ENCODE data around the gene TSSK6. TPM values are rescaled to one million over a fixed set of nuclear protein-coding genes. Genes with fewer than 3 reads are reported as not detected.

TSSK6 gene
- total and polyA plus RNA-seq, 4 experiments from 2014 or later = 1.1 to 10.4 (median 5.8) TPM

DNA sequence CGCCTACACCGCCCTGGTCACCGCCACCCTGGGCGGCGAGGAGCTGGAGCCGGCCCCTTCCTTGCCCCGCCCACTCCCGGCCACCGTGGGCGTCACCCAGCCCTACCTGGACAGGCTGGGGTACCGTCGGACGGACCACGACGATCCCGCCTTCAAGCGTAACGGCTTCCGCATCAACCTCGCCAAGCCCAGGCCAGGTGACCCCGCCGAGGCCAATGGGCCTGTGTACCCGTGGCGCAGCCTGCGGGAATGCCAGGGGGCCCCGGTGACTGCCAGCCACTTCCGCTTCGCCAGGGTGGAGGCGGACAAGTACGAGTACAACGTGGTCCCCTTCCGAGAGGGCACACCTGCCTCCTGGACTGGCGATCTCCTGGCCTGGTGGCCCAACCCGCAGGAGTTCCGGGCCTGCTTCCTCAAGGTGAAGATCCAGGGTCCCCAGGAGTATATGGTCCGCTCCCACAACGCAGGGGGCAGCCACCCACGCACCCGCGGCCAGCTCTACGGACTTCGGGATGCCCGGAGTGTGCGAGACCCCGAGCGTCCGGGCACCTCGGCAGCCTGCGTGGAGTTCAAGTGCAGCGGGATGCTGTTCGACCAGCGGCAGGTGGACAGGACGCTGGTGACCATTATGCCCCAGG lies 29.7 kb upstream of the TSSK6 start:
- CTCF ChIA-PET (ENCODE audit: partially characterized antibody) = interaction anchor here (4.0 kb wide), 1 partner anchor 10 kb away, joined by 15 read pairs; no protein-coding TSS in a partner anchor
- no peak overlapping the region for H3K27ac Mint-ChIP-seq
- peaks cover 7 to 13% (median 10%) of the 10 kb centered on the region in 4 donors for H3K4me1 Mint-ChIP-seq
- peaks cover 17% of the 10 kb centered on the region for H3K4me1 ChIP-seq (ENCODE audit: insufficient read depth, low read length)
- POLR2A ChIA-PET (ENCODE audit: partially characterized antibody) = no interaction called here
- H3K27me3 Mint-ChIP-seq = peaks cover 0 to 3% of the 10 kb centered on the region in 2 donors
- H3K27ac ChIP-seq (ENCODE audit: low read depth, low read length) = no peak overlapping the region
- intact Hi-C loops (cut with micrococcal nuclease) = no loop called here
- no peak for DNase-seq
- no peak overlapping the region for H3K4me3 ChIP-seq (ENCODE audit: low read length in 2 of 2)
- H3K36me3 Mint-ChIP-seq = no peaks in the 10 kb centered on the region
- H3K36me3 ChIP-seq (ENCODE audit: insufficient read depth, low read length) = no peaks in the 10 kb centered on the region
- no peaks in the 10 kb centered on the region for H3K9me3 ChIP-seq (ENCODE audit: control insufficient read depth in 1 of 2, low read length in 2 of 2)
- no peak overlapping the region for H3K4me3 Mint-ChIP-seq
- no peaks in the 10 kb centered on the region for H3K9me3 Mint-ChIP-seq
- no peaks in the 10 kb centered on the region for H3K27me3 ChIP-seq (ENCODE audit: insufficient read depth, low read length)

DNA sequence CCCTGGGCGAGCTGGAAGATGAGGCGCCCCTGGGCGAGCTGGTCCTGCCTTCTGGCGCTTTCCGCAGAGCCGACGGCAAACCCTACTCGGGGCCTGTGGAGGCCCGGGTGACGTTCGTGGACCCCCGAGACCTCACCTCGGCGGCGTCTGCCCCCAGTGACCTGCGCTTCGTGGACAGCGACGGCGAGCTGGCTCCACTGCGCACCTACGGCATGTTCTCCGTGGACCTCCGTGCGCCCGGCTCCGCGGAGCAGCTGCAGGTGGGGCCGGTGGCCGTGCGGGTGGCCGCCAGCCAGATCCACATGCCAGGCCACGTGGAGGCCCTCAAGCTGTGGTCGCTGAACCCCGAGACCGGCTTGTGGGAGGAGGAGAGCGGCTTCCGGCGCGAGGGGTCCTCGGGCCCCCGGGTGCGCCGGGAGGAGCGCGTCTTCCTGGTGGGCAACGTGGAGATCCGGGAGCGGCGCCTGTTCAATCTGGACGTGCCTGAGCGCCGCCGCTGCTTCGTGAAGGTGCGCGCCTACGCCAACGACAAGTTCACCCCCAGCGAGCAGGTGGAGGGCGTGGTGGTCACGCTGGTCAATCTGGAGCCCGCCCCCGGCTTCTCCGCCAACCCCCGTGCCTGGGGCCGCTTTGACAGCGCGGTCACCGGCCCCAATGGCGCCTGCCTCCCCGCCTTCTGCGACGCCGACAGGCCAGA lies 29.1 kb upstream of the TSSK6 start:
- peaks cover 17% of the 10 kb centered on the region for H3K4me1 ChIP-seq (ENCODE audit: insufficient read depth, low read length)
- H3K4me3 Mint-ChIP-seq = no peak overlapping the region

DNA sequence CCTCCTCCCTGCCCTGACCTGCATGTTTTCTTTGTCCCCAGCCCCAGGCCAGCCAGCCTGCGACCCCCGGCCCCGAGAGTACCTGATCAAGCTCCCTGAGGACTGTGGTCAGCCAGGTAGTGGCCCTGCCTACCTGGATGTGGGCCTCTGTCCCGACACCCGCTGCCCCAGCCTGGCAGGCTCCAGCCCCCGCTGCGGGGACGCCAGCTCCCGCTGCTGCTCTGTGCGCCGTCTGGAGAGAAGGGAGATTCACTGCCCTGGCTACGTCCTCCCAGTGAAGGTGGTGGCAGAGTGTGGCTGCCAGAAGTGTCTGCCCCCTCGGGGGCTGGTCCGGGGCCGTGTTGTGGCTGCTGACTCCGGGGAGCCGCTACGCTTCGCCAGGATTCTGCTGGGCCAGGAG lies 28.3 kb upstream of the TSSK6 start:
- no peaks in the 10 kb centered on the region for H3K27me3 Mint-ChIP-seq
- H3K4me3 Mint-ChIP-seq = no peak overlapping the region
- Histone ChIP-seq H3K9me3 (ENCODE audit: control insufficient read depth in 1 of 2, low read length in 2 of 2) (no peaks in the 10 kb centered on the region), H3K27me3 (ENCODE audit: insufficient read depth, low read length) (no peaks in the 10 kb centered on the region), H3K27ac (ENCODE audit: low read depth, low read length) (no peak overlapping the region), H3K4me1 (ENCODE audit: insufficient read depth, low read length) (peaks cover 21% of the 10 kb centered on the region), H3K4me3 (ENCODE audit: low read length in 2 of 2) (no peak overlapping the region), H3K36me3 (ENCODE audit: insufficient read depth, low read length) (no peaks in the 10 kb centered on the region)
- CTCF ChIA-PET (ENCODE audit: partially characterized antibody) = interaction anchor here (0.8 kb wide), 1 partner anchor 11 kb away, joined by 3 read pairs; no protein-coding TSS in a partner anchor
- DNase-seq = peak in 1 of 5 donors; percentile 16
- peaks cover 11 to 24% (median 16%) of the 10 kb centered on the region in 4 donors for H3K4me1 Mint-ChIP-seq
- no peaks in the 10 kb centered on the region for H3K9me3 Mint-ChIP-seq
- POLR2A ChIA-PET (ENCODE audit: partially characterized antibody) = no interaction called here
- intact Hi-C loops (cut with micrococcal nuclease) = no loop called here
- H3K27ac Mint-ChIP-seq = no peak overlapping the region
- no peaks in the 10 kb centered on the region for H3K36me3 Mint-ChIP-seq

More for the DNA sequence above, 29.1 kb upstream of the TSSK6 start:
- Mint-ChIP-seq H3K4me1 (peaks cover 7 to 16% (median 10%) of the 10 kb centered on the region in 4 donors), H3K27ac (no peak overlapping the region), H3K27me3 (peaks cover 0 to 3% of the 10 kb centered on the region in 2 donors), H3K9me3 (no peaks in the 10 kb centered on the region), H3K36me3 (no peaks in the 10 kb centered on the region)
- intact Hi-C loops (cut with micrococcal nuclease) = no loop called here
- Histone ChIP-seq H3K27ac (ENCODE audit: low read depth, low read length) (no peak overlapping the region), H3K27me3 (ENCODE audit: insufficient read depth, low read length) (no peaks in the 10 kb centered on the region), H3K9me3 (ENCODE audit: control insufficient read depth in 1 of 2, low read length in 2 of 2) (no peaks in the 10 kb centered on the region), H3K4me3 (ENCODE audit: low read length in 2 of 2) (no peak overlapping the region), H3K36me3 (ENCODE audit: insufficient read depth, low read length) (no peaks in the 10 kb centered on the region)
- peak in 1 of 5 donors; percentile 3 for DNase-seq
- CTCF ChIA-PET (ENCODE audit: partially characterized antibody) = interaction anchor here (4.0 kb wide), 1 partner anchor 11 kb away, joined by 15 read pairs; no protein-coding TSS in a partner anchor
- POLR2A ChIA-PET (ENCODE audit: partially characterized antibody) = no interaction called here

DNA sequence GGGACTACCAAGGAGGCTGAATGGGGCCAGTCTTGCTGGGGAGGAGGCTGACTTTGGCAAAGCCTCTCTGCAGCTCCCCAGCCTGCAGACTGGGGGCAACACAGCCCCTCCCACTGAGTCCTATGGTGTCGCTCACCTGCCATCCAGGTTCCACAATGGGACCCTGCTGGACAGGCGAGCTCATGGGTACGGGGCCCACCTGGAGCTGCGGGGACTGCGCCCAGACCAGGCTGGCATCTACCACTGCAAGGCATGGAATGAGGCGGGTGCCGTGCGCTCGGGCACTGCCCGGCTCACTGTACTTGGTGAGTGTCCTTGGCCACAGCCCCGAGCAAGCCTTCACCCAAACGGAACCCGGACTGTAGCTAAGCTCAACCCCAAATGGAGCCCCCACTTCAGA lies 27.8 kb upstream of the TSSK6 start:
- ChIA-PET POLR2A (ENCODE audit: partially characterized antibody) (no interaction called here), CTCF (ENCODE audit: partially characterized antibody) (interaction anchor here (0.8 kb wide), 1 partner anchor 11 kb away, joined by 3 read pairs; no protein-coding TSS in a partner anchor)
- H3K27ac ChIP-seq (ENCODE audit: low read depth, low read length) = no peak overlapping the region
- Mint-ChIP-seq H3K27ac (no peak overlapping the region), H3K4me1 (peaks cover 13 to 27% (median 19%) of the 10 kb centered on the region in 4 donors), H3K4me3 (no peak overlapping the region), H3K9me3 (no peaks in the 10 kb centered on the region), H3K36me3 (no peaks in the 10 kb centered on the region), H3K27me3 (peaks cover 0 to 1% of the 10 kb centered on the region in 2 donors)
- H3K4me3 ChIP-seq (ENCODE audit: low read length in 2 of 2) = no peak overlapping the region
- H3K9me3 ChIP-seq (ENCODE audit: control insufficient read depth in 1 of 2, low read length in 2 of 2) = no peaks in the 10 kb centered on the region
- H3K36me3 ChIP-seq (ENCODE audit: insufficient read depth, low read length) = no peaks in the 10 kb centered on the region
- DNase-seq = peak in 1 of 5 donors; percentile 33
- no peaks in the 10 kb centered on the region for H3K27me3 ChIP-seq (ENCODE audit: insufficient read depth, low read length)
- H3K4me1 ChIP-seq (ENCODE audit: insufficient read depth, low read length) = peaks cover 27% of the 10 kb centered on the region
- intact Hi-C loops (cut with micrococcal nuclease) = no loop called here

DNA sequence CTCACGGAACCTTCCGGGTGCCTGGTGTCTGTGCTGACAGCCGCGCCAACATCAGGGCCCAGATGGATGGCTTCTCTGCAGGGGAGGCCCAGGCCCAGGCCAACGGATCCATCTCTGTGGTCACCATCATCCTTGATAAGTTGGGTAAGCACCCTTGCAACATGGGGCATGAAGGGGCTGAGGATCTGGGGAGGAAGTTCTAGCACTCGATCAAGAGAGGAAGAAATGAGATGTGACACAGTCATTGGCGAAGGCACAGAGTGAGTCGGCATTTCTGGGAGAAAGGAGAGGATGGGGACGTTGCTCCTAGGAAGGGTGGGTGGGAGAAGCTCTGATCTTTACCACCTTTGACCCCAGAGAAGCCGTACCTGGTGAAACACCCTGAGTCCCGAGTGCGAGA lies 27.2 kb upstream of the TSSK6 start:
- Mint-ChIP-seq H3K4me3 (peak overlapping the region in 2 of 8 donors; percentile 43), H3K27me3 (peaks cover 0 to 1% of the 10 kb centered on the region in 2 donors), H3K4me1 (peaks cover 17 to 32% (median 22%) of the 10 kb centered on the region in 4 donors), H3K9me3 (no peaks in the 10 kb centered on the region), H3K36me3 (no peaks in the 10 kb centered on the region), H3K27ac (peak overlapping the region in 1 of 7 donors; percentile 87)
- ChIA-PET POLR2A (ENCODE audit: partially characterized antibody) (no interaction called here), CTCF (ENCODE audit: partially characterized antibody) (no interaction called here)
- intact Hi-C loops (cut with micrococcal nuclease) = no loop called here
- H3K4me1 ChIP-seq (ENCODE audit: insufficient read depth, low read length) = peaks cover 27% of the 10 kb centered on the region
- DNase-seq = no peak
- no peaks in the 10 kb centered on the region for H3K9me3 ChIP-seq (ENCODE audit: control insufficient read depth in 1 of 2, low read length in 2 of 2)
- no peaks in the 10 kb centered on the region for H3K36me3 ChIP-seq (ENCODE audit: insufficient read depth, low read length)
- no peak overlapping the region for H3K4me3 ChIP-seq (ENCODE audit: low read length in 2 of 2)
- H3K27me3 ChIP-seq (ENCODE audit: insufficient read depth, low read length) = no peaks in the 10 kb centered on the region
- no peak overlapping the region for H3K27ac ChIP-seq (ENCODE audit: low read depth, low read length)

DNA sequence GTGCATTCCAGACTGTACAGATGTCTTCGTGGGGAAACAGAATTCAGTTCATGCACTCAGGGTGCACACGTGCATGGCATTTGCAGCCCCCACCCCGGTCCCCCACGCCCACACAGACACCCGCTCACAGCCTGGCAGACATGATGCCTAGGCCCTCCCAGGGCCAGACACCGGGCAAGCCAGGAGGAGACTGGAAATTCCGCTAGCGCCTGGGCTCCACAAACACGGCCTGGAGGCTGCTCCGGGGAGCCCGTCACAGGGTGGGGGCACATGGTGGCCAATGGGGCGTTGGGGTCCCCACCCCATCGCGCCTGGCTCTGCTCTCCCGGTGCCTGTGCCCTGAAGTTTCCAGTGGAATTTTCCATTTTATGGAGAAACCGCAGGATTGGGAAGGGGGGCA lies 26.3 kb upstream of the TSSK6 start:
- Histone ChIP-seq H3K27me3 (ENCODE audit: insufficient read depth, low read length) (no peaks in the 10 kb centered on the region), H3K4me3 (ENCODE audit: low read length in 2 of 2) (peak overlapping the region in 1 of 2 donors; percentile 46), H3K36me3 (ENCODE audit: insufficient read depth, low read length) (no peaks in the 10 kb centered on the region), H3K9me3 (ENCODE audit: control insufficient read depth in 1 of 2, low read length in 2 of 2) (no peaks in the 10 kb centered on the region), H3K4me1 (ENCODE audit: insufficient read depth, low read length) (peaks cover 27% of the 10 kb centered on the region), H3K27ac (ENCODE audit: low read depth, low read length) (no peak overlapping the region)
- H3K9me3 Mint-ChIP-seq = no peaks in the 10 kb centered on the region
- no peaks in the 10 kb centered on the region for H3K36me3 Mint-ChIP-seq
- ChIA-PET POLR2A (ENCODE audit: partially characterized antibody) (interaction anchor here (0.7 to 1.5 kb wide), 2 partner anchors 26 to 56 kb away, joined by 4 to 7 read pairs; partner anchors contain the start of genes NDUFA13 and TSSK6), CTCF (ENCODE audit: partially characterized antibody) (interaction anchor here (0.6 kb wide), 1 partner anchor 10 kb away, joined by 3 read pairs; no protein-coding TSS in a partner anchor)
- H3K27me3 Mint-ChIP-seq = peaks cover 0 to 1% of the 10 kb centered on the region in 2 donors
- peak overlapping the region in 1 of 7 donors; percentile 77 for H3K27ac Mint-ChIP-seq
- peaks cover 17 to 36% (median 26%) of the 10 kb centered on the region in 4 donors for H3K4me1 Mint-ChIP-seq
- intact Hi-C loops (cut with micrococcal nuclease) = no loop called here
- DNase-seq = peak in 1 of 5 donors; percentile 33
- H3K4me3 Mint-ChIP-seq = peak overlapping the region; percentile 6 to 77 (median 66)
